GM12891 (cell line): ENCODE results near the gene ACVRL1.

Experiments used
- POLR2A ChIP-seq: IDR thresholded peaks from 2 replicates; pipeline ENCODE4 v1.6.1; 2011; ENCODE audit warnings: low read depth, low read length, control low read depth
- POLR2AphosphoS5 ChIP-seq: IDR thresholded peaks from 2 replicates; pipeline ENCODE4 v1.6.1; 2011; ENCODE audit warnings: low read depth, low read length, control low read depth
- SPI1 ChIP-seq: IDR thresholded peaks from 2 replicates; pipeline ENCODE4 v1.6.1; 2011; ENCODE audit warnings: low read depth, low read length, control low read depth
- TAF1 ChIP-seq: IDR thresholded peaks from 2 replicates; pipeline ENCODE4 v1.6.1; 2011; ENCODE audit warnings: low read depth, low read length, control low read depth

DNA sequence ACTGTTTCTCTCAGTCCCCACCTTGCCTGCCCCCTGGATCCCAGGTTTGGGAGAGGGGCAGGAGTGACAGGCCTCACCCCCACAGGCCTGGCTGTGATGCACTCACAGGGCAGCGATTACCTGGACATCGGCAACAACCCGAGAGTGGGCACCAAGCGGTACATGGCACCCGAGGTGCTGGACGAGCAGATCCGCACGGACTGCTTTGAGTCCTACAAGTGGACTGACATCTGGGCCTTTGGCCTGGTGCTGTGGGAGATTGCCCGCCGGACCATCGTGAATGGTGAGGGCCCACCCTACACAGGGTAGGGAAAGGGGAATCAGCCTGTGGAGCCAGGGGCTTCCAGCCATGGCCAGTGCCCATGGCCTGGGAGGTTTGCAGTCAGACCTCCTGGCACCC is 8.6 kb downstream of the ACVRL1 start:
- TF ChIP-seq POLR2A (no peak), POLR2AphosphoS5 (no peak), SPI1 (no peak), TAF1 (no peak)
